ENCODE data around the gene SRGAP3. TPM values are rescaled to one million over a fixed set of nuclear protein-coding genes. Genes with fewer than 3 reads are reported as not detected.
A peak's percentile ranks its signal among the peaks of the same experiment; 100 is the strongest.

Gene SRGAP3
- total RNA-seq, 1 donor, result 2.5 TPM

DNA sequence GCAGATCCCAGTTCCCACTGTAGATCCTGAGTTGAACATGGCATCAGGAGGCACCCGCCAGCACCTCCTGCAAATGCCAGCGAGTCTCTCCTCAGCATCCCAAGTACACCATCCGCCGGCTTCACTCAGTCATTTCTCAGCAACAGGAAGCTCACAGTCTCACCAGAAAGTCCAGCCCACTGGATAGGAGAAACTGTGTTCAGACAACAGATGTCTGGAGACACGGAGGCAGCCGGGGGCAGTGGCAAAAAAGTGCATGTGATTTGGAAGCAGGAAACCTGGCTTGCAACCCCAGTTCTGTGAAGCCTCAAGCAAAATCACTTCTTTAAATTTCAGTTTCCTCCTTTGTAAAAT, 68.7 kb downstream of the SRGAP3 start:
- Histone ChIP-seq H3K79me2 (ENCODE audit: insufficient read depth, low read length) (no peaks in the 10 kb centered on the region), H3K9me3 (ENCODE audit: low read depth, low read length) (no peaks in the 10 kb centered on the region), H3K4me2 (ENCODE audit: insufficient read depth, low read length) (no peak overlapping the region), H3K36me3 (ENCODE audit: insufficient read depth, low read length) (no peaks in the 10 kb centered on the region), H3K27me3 (ENCODE audit: insufficient read depth, low read length) (peaks cover 9% of the 10 kb centered on the region), H3K4me3 (ENCODE audit: insufficient read depth, low read length) (no peak overlapping the region), H3K4me1 (ENCODE audit: insufficient read depth, low read length) (no peaks in the 10 kb centered on the region), H3K27ac (ENCODE audit: low read depth, low read length) (no peak overlapping the region), H4K20me1 (ENCODE audit: insufficient read depth, low read length) (peaks cover 3% of the 10 kb centered on the region), H2AFZ (ENCODE audit: low read length) (no peak overlapping the region)
- TF ChIP-seq, protein P1, sequence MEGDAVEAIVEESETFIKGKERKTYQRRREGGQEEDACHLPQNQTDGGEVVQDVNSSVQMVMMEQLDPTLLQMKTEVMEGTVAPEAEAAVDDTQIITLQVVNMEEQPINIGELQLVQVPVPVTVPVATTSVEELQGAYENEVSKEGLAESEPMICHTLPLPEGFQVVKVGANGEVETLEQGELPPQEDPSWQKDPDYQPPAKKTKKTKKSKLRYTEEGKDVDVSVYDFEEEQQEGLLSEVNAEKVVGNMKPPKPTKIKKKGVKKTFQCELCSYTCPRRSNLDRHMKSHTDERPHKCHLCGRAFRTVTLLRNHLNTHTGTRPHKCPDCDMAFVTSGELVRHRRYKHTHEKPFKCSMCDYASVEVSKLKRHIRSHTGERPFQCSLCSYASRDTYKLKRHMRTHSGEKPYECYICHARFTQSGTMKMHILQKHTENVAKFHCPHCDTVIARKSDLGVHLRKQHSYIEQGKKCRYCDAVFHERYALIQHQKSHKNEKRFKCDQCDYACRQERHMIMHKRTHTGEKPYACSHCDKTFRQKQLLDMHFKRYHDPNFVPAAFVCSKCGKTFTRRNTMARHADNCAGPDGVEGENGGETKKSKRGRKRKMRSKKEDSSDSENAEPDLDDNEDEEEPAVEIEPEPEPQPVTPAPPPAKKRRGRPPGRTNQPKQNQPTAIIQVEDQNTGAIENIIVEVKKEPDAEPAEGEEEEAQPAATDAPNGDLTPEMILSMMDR (IDR thresholded peaks at IDR 0.05; ENCODE audit: extremely low read depth, low read depth, low read length), result no peak
- DNase-seq (ENCODE audit: insufficient read length, low spot score, missing footprints), result no peak

DNA sequence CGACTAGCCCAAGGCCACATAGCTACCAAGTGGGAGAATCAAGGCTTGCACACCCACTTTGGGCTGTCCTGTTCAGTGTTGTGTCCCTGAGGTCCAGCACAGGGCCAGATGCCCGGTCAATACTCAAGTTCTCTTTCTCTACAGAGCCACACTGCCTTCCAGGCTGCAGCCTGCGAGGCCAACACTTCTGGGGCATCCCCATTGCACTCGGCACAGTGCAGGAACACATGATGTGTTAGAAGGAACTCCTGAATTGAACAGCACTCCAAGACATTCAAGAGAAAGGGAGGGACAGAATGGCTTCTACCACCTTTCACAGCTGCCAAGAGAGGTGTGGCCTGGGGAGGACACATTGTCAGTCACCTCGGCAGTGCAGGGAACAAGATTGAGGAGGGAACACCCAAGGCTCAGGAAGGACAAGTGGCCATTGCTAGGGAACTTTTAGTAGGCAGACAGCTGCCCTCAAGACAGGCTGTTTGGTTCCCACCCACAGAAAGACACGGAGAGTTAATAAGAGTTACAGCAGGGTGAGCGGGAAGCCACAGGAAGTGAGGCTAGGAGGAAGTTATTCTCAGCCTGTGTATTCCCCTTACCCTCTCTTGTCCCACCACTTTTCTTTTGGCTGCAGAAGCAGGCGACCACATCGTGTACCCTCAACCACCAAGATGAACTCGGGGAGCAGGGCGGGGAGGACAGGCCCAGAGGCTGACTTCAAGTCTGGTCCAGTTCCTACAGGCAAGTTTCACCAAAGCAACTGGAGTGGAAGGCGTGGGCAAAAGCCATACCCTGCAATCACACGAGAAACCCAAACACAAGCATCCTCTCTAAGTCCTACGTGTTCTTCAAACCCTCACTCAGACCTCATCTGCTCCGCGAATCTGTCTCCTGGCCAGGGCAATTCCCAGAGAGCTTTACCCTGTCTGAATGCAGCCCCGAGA, 69.4 kb downstream of the SRGAP3 start:
- H3K27me3 ChIP-seq (ENCODE audit: insufficient read depth, low read length), result peaks cover 9% of the 10 kb centered on the region
- no peaks in the 10 kb centered on the region for H3K9me3 ChIP-seq (ENCODE audit: low read depth, low read length)
- TF ChIP-seq, protein P1 (IDR thresholded peaks at IDR 0.05; ENCODE audit: extremely low read depth, low read depth, low read length), result no peak
- no peaks in the 10 kb centered on the region for H3K36me3 ChIP-seq (ENCODE audit: insufficient read depth, low read length)
- no peaks in the 10 kb centered on the region for H3K79me2 ChIP-seq (ENCODE audit: insufficient read depth, low read length)
- no peaks in the 10 kb centered on the region for H3K4me1 ChIP-seq (ENCODE audit: insufficient read depth, low read length)
- H3K27ac ChIP-seq (ENCODE audit: low read depth, low read length), result no peak overlapping the region
- H3K4me2 ChIP-seq (ENCODE audit: insufficient read depth, low read length), result no peak overlapping the region
- H4K20me1 ChIP-seq (ENCODE audit: insufficient read depth, low read length), result peaks cover 3% of the 10 kb centered on the region
- H2AFZ ChIP-seq (ENCODE audit: low read length), result no peak overlapping the region
- no peak for DNase-seq (ENCODE audit: insufficient read length, low spot score, missing footprints)
- H3K4me3 ChIP-seq (ENCODE audit: insufficient read depth, low read length), result no peak overlapping the region

DNA sequence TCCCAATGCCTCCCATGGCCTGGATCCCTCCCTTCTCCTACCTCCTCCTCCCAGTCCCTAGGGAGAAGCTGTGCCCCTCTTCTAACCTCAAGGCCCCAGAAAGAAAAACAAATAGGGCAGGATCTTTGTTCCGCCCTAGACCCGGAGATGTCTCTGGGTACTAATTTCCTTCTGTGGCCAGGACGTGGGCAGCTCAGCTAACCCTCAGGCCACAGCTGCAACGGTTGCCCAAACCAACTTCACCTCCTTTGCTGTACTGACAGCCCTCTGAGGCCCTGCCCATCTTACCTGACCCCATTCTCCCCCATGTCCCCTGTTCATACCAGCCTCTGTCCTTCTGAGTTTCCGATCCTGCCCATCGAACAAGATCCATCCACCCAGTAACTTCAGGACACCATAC, 70.7 kb downstream of the SRGAP3 start:
- no peak overlapping the region for H3K27ac ChIP-seq (ENCODE audit: low read depth, low read length)
- no peak overlapping the region for H2AFZ ChIP-seq (ENCODE audit: low read length)
- H4K20me1 ChIP-seq (ENCODE audit: insufficient read depth, low read length), result no peaks in the 10 kb centered on the region
- no peaks in the 10 kb centered on the region for H3K9me3 ChIP-seq (ENCODE audit: low read depth, low read length)
- H3K27me3 ChIP-seq (ENCODE audit: insufficient read depth, low read length), result peaks cover 2% of the 10 kb centered on the region
- H3K36me3 ChIP-seq (ENCODE audit: insufficient read depth, low read length), result no peaks in the 10 kb centered on the region
- H3K79me2 ChIP-seq (ENCODE audit: insufficient read depth, low read length), result no peaks in the 10 kb centered on the region
- no peak for DNase-seq (ENCODE audit: insufficient read length, low spot score, missing footprints)
- TF ChIP-seq, protein P1 (IDR thresholded peaks at IDR 0.05; ENCODE audit: extremely low read depth, low read depth, low read length), result no peak
- H3K4me1 ChIP-seq (ENCODE audit: insufficient read depth, low read length), result no peaks in the 10 kb centered on the region
- no peak overlapping the region for H3K4me3 ChIP-seq (ENCODE audit: insufficient read depth, low read length)
- no peak overlapping the region for H3K4me2 ChIP-seq (ENCODE audit: insufficient read depth, low read length)

DNA sequence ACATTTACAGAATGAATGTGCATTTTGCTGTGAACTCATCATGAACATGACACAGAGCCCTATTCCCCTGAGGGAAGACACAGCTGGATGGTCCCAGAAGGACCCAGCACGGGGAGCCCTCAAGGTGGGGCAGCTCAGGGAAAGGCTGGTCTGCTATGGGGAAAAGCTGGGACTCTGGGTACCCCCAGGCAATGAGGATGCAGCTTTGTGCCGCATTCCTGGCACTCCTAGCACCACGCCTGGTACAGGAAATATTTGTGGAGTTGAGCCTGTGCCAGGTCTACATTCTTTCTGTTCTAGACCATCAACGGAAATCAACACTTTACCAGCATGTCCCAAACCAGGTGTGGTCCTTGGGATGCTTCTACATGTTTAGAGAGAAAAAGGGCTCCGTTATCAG, 74.0 kb downstream of the SRGAP3 start:
- peak; percentile 83 for DNase-seq (ENCODE audit: insufficient read length, low spot score, missing footprints)
- H3K27me3 ChIP-seq (ENCODE audit: insufficient read depth, low read length), result peaks cover 2% of the 10 kb centered on the region
- TF ChIP-seq, protein P1 (IDR thresholded peaks at IDR 0.05; ENCODE audit: extremely low read depth, low read depth, low read length), result no peak
- H3K79me2 ChIP-seq (ENCODE audit: insufficient read depth, low read length), result no peaks in the 10 kb centered on the region
- H3K27ac ChIP-seq (ENCODE audit: low read depth, low read length), result no peak overlapping the region
- no peaks in the 10 kb centered on the region for H4K20me1 ChIP-seq (ENCODE audit: insufficient read depth, low read length)
- H3K4me3 ChIP-seq (ENCODE audit: insufficient read depth, low read length), result no peak overlapping the region
- H3K4me2 ChIP-seq (ENCODE audit: insufficient read depth, low read length), result no peak overlapping the region
- H2AFZ ChIP-seq (ENCODE audit: low read length), result no peak overlapping the region
- H3K9me3 ChIP-seq (ENCODE audit: low read depth, low read length), result no peaks in the 10 kb centered on the region
- H3K4me1 ChIP-seq (ENCODE audit: insufficient read depth, low read length), result no peaks in the 10 kb centered on the region
- H3K36me3 ChIP-seq (ENCODE audit: insufficient read depth, low read length), result no peaks in the 10 kb centered on the region
